GM10266 (cell line): ENCODE data around the gene FUOM.

Experiments
- DNase-seq: peaks from one replicate; pipeline ENCODE4 v3.0.0; 2012; ENCODE audit errors: extremely low spot score
- TF ChIP-seq, protein P1 (sequence below): IDR thresholded peaks from 2 replicates; pipeline ENCODE4 v1.5.1; 2012; ENCODE audit warnings: mild to moderate bottlenecking, low read depth; ENCODE audit not compliant: control insufficient read depth, insufficient read depth; ENCODE audit errors: missing control alignments

The FUOM gene

DNA sequence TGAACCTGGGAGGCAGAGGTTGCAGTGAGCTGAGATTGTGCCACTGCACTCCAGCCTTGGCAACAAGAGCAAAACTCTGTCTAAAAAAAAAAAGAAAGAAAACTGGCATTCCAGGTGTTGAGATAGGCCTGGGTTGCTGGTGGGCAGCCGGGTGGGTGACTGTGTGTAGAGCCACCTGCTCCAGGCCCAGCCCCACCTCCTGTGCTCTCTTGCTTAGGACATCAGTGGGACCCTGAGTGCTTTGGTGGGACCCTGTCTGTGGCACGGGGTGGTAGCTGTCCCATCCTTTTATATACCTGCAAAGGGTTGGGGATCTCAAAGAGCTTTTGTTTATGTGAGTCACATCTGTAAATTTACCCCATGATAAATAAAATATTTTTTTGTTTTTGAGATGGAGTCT lies 27.4 kb upstream of the FUOM start:
- no peak for DNase-seq
- TF ChIP-seq, protein P1, sequence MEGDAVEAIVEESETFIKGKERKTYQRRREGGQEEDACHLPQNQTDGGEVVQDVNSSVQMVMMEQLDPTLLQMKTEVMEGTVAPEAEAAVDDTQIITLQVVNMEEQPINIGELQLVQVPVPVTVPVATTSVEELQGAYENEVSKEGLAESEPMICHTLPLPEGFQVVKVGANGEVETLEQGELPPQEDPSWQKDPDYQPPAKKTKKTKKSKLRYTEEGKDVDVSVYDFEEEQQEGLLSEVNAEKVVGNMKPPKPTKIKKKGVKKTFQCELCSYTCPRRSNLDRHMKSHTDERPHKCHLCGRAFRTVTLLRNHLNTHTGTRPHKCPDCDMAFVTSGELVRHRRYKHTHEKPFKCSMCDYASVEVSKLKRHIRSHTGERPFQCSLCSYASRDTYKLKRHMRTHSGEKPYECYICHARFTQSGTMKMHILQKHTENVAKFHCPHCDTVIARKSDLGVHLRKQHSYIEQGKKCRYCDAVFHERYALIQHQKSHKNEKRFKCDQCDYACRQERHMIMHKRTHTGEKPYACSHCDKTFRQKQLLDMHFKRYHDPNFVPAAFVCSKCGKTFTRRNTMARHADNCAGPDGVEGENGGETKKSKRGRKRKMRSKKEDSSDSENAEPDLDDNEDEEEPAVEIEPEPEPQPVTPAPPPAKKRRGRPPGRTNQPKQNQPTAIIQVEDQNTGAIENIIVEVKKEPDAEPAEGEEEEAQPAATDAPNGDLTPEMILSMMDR = no peak

DNA sequence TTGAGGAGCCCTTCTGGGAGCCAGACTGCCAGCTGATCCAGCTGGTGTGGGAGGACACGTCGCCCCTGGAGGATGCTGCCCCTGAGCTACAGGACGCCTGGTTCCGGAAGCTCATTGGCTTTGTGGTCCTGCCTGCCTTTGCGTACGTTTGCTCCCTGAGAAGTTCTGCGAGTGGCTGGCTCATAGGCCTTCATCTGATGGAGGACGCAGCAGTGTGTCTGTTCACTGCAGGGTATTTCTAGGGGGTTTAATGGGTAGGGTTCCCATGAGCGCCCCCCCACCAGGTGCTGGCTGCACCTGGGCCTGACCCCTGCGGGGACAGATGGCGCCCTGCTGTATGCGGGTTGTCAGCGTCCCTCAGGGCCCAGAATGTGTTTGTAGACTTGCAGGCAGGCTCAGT lies 26.3 kb upstream of the FUOM start:
- DNase-seq = no peak
- TF ChIP-seq, protein P1 = no peak

DNA sequence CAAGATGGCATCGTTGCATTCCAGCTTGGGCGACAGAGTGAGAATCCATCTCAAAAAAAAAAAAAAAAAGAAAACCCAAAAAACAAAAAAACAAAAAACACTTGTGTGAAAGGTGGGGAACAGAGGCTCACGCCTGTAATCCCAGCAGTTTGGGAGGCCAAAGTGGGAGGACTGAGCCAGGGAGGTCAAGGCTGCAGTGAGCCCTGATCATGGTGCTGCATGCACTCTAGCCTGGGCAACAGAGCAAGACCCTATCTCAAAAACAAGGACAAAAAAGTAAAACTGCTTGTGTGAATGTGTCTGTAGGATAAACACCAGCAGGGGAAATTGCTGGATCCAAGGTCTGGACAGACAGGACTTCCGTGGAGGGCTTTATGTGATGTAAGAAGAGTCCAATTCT lies 25.7 kb upstream of the FUOM start:
- TF ChIP-seq, protein P1 = no peak
- DNase-seq = no peak

DNA sequence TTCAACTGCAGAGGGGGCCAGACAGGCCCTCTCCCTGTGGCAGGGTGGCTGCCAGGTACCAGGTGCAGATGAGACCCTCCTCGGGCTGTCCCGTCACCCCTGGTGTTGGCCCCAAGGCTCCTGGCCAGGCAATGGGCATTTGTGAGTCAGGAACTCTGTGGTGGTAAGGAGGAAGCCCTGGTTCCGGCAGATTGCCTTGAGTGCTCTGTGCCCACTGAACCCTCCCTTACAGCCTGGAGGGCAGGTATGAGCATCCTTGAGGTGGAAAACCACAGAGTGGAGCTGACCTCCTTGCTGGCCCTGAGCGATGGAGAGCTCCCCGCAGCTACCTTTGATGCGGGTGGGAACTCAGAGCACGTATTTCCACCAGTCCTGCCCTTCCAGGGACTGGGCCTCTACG lies 23.2 kb upstream of the FUOM start:
- TF ChIP-seq, protein P1 = no peak
- DNase-seq = no peak

DNA sequence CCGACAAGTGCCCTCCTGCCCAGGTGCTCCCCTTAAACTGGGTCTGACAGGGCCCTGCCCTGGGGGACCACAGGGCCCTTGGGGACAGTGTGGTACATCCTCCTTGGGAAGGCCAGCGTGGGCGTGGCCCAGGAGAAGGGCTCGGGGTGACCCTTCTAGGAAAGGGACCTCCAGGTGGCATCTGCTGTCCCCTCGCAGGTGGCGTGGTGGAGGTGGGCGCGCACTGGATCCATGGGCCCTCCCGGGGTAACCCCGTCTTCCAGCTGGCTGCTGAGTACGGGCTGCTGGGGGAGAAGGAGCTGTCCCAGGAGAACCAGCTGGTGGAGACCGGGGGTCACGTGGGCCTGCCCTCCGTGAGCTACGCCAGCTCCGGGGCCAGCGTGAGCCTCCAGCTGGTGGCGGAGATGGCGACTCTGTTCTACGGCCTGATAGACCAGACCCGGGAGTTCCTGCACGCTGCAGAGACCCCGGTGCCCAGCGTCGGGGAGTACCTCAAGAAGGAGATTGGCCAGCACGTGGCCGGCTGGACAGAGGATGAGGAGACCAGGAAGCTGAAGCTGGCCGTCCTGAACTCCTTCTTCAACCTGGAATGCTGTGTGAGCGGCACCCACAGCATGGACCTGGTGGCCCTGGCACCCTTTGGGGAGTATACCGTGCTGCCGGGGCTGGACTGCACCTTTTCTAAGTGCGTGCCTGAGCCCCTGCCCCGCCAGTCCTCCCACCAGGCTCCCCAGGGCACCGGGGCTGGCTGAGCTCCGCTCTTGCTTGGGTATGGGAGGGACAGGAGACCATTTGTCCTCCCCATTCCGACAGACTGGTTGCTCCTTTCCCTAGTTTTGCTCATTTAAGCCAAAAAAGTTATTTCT lies 22.2 kb upstream of the FUOM start:
- no peak for DNase-seq
- TF ChIP-seq, protein P1 = no peak

DNA sequence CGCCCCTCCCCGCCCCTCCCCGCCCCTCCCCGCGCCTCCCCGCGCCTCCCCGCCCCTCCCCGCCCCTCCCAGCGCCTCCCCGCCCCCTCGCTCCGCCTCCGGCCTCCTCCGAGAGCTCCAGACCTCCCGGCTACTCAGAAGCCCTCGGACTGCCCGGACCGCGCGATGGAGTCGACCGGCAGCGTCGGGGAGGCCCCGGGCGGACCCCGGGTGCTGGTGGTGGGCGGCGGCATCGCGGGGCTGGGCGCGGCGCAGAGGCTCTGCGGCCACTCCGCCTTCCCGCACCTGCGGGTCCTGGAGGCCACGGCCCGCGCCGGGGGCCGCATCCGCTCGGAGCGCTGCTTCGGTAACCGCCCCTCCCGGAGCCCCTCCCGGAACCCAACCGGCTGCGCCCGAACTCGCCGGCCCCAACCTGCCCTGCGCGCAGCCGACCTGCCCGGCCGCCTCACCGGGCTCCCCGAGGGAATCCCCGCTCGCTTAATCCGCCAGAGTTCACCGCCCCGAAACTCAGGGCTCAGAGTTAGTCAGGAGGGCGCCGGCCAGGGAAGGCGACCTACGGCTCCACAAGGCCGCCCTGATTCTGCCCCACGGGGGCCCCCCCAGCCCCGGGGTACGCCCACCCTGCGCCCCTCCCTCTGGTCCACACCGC lies 21.5 kb upstream of the FUOM start, which contains the start of gene PAOX:
Gene PAOX, plus strand, starts transcription at position 111 of the 649 bp plus-strand sequence. Its CDS starts 55 bp downstream, at position 166.
- DNase-seq = peak; percentile 89

More for the DNA sequence above, 21.5 kb upstream of the FUOM start, which contains the start of gene PAOX:
- TF ChIP-seq, protein P1 = no peak
